ENCODE results near the gene SPARCL1.

Gene SPARCL1

DNA sequence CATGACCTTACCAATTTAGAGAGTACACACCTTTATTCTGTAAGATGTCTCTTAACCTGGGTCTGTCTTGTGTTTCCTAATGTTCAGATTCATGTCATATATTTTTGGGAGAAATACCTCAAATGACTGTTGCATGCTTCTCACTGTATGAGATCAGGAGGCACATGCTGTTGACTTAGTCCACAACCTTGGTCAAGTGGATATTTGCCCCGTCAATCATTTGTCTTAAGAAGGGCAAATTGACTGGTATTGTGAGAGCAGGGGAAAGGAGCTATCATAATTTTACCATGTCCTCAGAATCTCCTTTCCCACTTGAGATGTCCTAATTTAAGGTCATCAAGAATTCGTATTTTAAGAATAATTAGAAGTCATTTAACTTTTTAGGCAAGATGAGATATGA, 95.8 kb downstream of the SPARCL1 start:
- no peak for ATAC-seq
- TF ChIP-seq ZC3H10 (CRISPR knock-in tag; IDR thresholded peaks at IDR 0.05) = no peak
- TF ChIP-seq CSDC2 (CRISPR knock-in tag; IDR thresholded peaks at IDR 0.05) = no peak
- no peak for TF ChIP-seq ARNTL (CRISPR knock-in tag; IDR thresholded peaks at IDR 0.05; ENCODE audit: borderline replicate concordance, low read depth)
- no peak for TF ChIP-seq OSR1 (CRISPR knock-in tag; IDR thresholded peaks at IDR 0.05)
- TF ChIP-seq ISL1 (CRISPR knock-in tag; IDR thresholded peaks at IDR 0.05) = no peak
- TF ChIP-seq, protein P1, sequence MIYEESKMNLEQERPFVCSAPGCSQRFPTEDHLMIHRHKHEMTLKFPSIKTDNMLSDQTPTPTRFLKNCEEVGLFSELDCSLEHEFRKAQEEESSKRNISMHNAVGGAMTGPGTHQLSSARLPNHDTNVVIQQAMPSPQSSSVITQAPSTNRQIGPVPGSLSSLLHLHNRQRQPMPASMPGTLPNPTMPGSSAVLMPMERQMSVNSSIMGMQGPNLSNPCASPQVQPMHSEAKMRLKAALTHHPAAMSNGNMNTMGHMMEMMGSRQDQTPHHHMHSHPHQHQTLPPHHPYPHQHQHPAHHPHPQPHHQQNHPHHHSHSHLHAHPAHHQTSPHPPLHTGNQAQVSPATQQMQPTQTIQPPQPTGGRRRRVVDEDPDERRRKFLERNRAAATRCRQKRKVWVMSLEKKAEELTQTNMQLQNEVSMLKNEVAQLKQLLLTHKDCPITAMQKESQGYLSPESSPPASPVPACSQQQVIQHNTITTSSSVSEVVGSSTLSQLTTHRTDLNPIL (CRISPR knock-in tag; IDR thresholded peaks at IDR 0.05; ENCODE audit: low read depth) = no peak
- TF ChIP-seq RARB (CRISPR knock-in tag; IDR thresholded peaks at IDR 0.05) = no peak

- no peak for ATAC-seq
- no peak for TF ChIP-seq TOX (CRISPR knock-in tag; IDR thresholded peaks at IDR 0.05; ENCODE audit: borderline replicate concordance)
- TF ChIP-seq, protein P2, sequence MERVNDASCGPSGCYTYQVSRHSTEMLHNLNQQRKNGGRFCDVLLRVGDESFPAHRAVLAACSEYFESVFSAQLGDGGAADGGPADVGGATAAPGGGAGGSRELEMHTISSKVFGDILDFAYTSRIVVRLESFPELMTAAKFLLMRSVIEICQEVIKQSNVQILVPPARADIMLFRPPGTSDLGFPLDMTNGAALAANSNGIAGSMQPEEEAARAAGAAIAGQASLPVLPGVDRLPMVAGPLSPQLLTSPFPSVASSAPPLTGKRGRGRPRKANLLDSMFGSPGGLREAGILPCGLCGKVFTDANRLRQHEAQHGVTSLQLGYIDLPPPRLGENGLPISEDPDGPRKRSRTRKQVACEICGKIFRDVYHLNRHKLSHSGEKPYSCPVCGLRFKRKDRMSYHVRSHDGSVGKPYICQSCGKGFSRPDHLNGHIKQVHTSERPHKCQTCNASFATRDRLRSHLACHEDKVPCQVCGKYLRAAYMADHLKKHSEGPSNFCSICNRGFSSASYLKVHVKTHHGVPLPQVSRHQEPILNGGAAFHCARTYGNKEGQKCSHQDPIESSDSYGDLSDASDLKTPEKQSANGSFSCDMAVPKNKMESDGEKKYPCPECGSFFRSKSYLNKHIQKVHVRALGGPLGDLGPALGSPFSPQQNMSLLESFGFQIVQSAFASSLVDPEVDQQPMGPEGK (CRISPR knock-in tag; IDR thresholded peaks at IDR 0.05; ENCODE audit: borderline replicate concordance) = no peak
- no peak for TF ChIP-seq ZFP3 (CRISPR knock-in tag; IDR thresholded peaks at IDR 0.05)
- no peak for TF ChIP-seq SNAI2 (CRISPR knock-in tag; IDR thresholded peaks at IDR 0.05)
- no peak for TF ChIP-seq ZNF70 (CRISPR knock-in tag; IDR thresholded peaks at IDR 0.05)
- TF ChIP-seq ARNTL (CRISPR knock-in tag; IDR thresholded peaks at IDR 0.05; ENCODE audit: borderline replicate concordance, low read depth) = no peak
- no peak for TF ChIP-seq TCF4 (CRISPR knock-in tag; IDR thresholded peaks at IDR 0.05; ENCODE audit: borderline replicate concordance)
- no peak for TF ChIP-seq ZC3H10 (CRISPR knock-in tag; IDR thresholded peaks at IDR 0.05)
- no peak for TF ChIP-seq ZNF8 (CRISPR knock-in tag; IDR thresholded peaks at IDR 0.05)
- TF ChIP-seq ESRRG (CRISPR knock-in tag; IDR thresholded peaks at IDR 0.05) = no peak
- TF ChIP-seq, protein P1 (CRISPR knock-in tag; IDR thresholded peaks at IDR 0.05; ENCODE audit: low read depth) = no peak
- no peak for TF ChIP-seq ZFP30 (CRISPR knock-in tag; IDR thresholded peaks at IDR 0.05)
- TF ChIP-seq TSHZ2 (CRISPR knock-in tag; IDR thresholded peaks at IDR 0.05) = no peak
- TF ChIP-seq OSR1 (CRISPR knock-in tag; IDR thresholded peaks at IDR 0.05) = no peak
These were observed 99.1 kb downstream of the SPARCL1 start for GRCh38 chr4:87430038-87430437.

- ATAC-seq = no peak
- TF ChIP-seq RARB (CRISPR knock-in tag; IDR thresholded peaks at IDR 0.05) = no peak
- no peak for TF ChIP-seq ARNTL (CRISPR knock-in tag; IDR thresholded peaks at IDR 0.05; ENCODE audit: borderline replicate concordance, low read depth)
- no peak for TF ChIP-seq CSDC2 (CRISPR knock-in tag; IDR thresholded peaks at IDR 0.05)
- no peak for TF ChIP-seq BACH2 (CRISPR knock-in tag; IDR thresholded peaks at IDR 0.05; ENCODE audit: borderline replicate concordance)
- TF ChIP-seq TOX (CRISPR knock-in tag; IDR thresholded peaks at IDR 0.05; ENCODE audit: borderline replicate concordance) = no peak
- TF ChIP-seq PPARA (CRISPR knock-in tag; IDR thresholded peaks at IDR 0.05; ENCODE audit: borderline replicate concordance) = no peak
These were observed 100.2 kb downstream of the SPARCL1 start for GRCh38 chr4:87428979-87429378.

- TF ChIP-seq OSR1 (CRISPR knock-in tag; IDR thresholded peaks at IDR 0.05) (no peak), SNAI2 (CRISPR knock-in tag; IDR thresholded peaks at IDR 0.05) (no peak), ZNF70 (CRISPR knock-in tag; IDR thresholded peaks at IDR 0.05) (no peak), CSDC2 (CRISPR knock-in tag; IDR thresholded peaks at IDR 0.05) (no peak), GLIS3 (CRISPR knock-in tag; IDR thresholded peaks at IDR 0.05) (no peak), ARNTL (CRISPR knock-in tag; IDR thresholded peaks at IDR 0.05; ENCODE audit: borderline replicate concordance, low read depth) (no peak), TOX (CRISPR knock-in tag; IDR thresholded peaks at IDR 0.05; ENCODE audit: borderline replicate concordance) (no peak), ZNF8 (CRISPR knock-in tag; IDR thresholded peaks at IDR 0.05) (no peak), TCF4 (CRISPR knock-in tag; IDR thresholded peaks at IDR 0.05; ENCODE audit: borderline replicate concordance) (no peak), ZC3H10 (CRISPR knock-in tag; IDR thresholded peaks at IDR 0.05) (no peak), ZNF565 (CRISPR knock-in tag; conservative IDR thresholded peaks at IDR 0.05; ENCODE audit: low read depth) (no peak), ZFP30 (CRISPR knock-in tag; IDR thresholded peaks at IDR 0.05) (no peak), TSHZ2 (CRISPR knock-in tag; IDR thresholded peaks at IDR 0.05) (no peak)
- no peak for ATAC-seq
These were observed 101.7 kb downstream of the SPARCL1 start for GRCh38 chr4:87427518-87427868.

Data from SK-N-SH treated with all-trans-retinoic acid at 6 μM for 48 hours (cell line).